ENCODE measurements around the gene LYZ. TPM values are rescaled to one million over a fixed set of nuclear protein-coding genes. Genes with fewer than 3 reads are reported as not detected.

The LYZ gene
- polyA plus RNA-seq, 3 donors, result 10,434 to 46,644 (median 13,865) TPM

GRCh38 chr12:69388371-69388770, 40.2 kb downstream of the LYZ start:
- no peak overlapping the region for H3K4me3 Mint-ChIP-seq
- Histone ChIP-seq H3K79me2 (ENCODE audit: insufficient read depth, low read length) (no peaks in the 10 kb centered on the region), H3K4me1 (ENCODE audit: control insufficient read depth in 1 of 2, insufficient read depth in 2 of 2, low read length in 2 of 2) (no peaks in the 10 kb centered on the region), H3K4me3 (replicated peaks in 1 of 3; ENCODE audit: low read depth in 2 of 3, low read length in 3 of 3) (no peak overlapping the region), H2AFZ (ENCODE audit: insufficient read depth, low read depth, low read length, poor library complexity, severe bottlenecking) (no peak overlapping the region), H3K9ac (ENCODE audit: insufficient read depth, low read length, poor library complexity, severe bottlenecking) (no peak overlapping the region), H3K27me3 (ENCODE audit: control insufficient read depth in 2 of 2, insufficient read depth in 2 of 2, low read length in 2 of 2) (no peaks in the 10 kb centered on the region), H3K9me3 (replicated peaks in 1 of 2; ENCODE audit: control insufficient read depth in 1 of 2, insufficient read depth in 1 of 2, low read length in 2 of 2) (no peaks in the 10 kb centered on the region), H3K4me2 (replicated peaks; ENCODE audit: extremely low read depth, low read length, poor library complexity, severe bottlenecking) (no peak overlapping the region), H3K27ac (ENCODE audit: low read depth in 1 of 2, low read length in 2 of 2) (peak overlapping the region in 1 of 2 donors; percentile 8), H3K36me3 (replicated peaks in 1 of 2; ENCODE audit: control insufficient read depth in 1 of 2, insufficient read depth in 2 of 2, low read length in 2 of 2) (peaks cover 33 to 53% of the 10 kb centered on the region in 2 donors), H4K20me1 (ENCODE audit: insufficient read depth, low read length) (no peaks in the 10 kb centered on the region)
- H3K27me3 Mint-ChIP-seq (ENCODE audit: low read depth in 3 of 3), result no peaks in the 10 kb centered on the region
- no peaks in the 10 kb centered on the region for H3K9me3 Mint-ChIP-seq
- TF ChIP-seq CTCF (IDR thresholded peaks at IDR 0.05), result peak; percentile 50
- peak in 2 of 3 donors; percentile 4 to 10 for DNase-seq
- H3K36me3 Mint-ChIP-seq, result peaks cover 36 to 51% of the 10 kb centered on the region in 2 donors
- intact Hi-C loops (cut with micrococcal nuclease), result no loop called here
- H3K27ac Mint-ChIP-seq, result no peak overlapping the region
- peaks cover 2% of the 10 kb centered on the region for H3K4me1 Mint-ChIP-seq
- WGBS (ENCODE audit: insufficient coverage), result no CpG with 5 or more reads among the region's 1 CpG

GRCh38 chr12:69389831-69390230, 41.6 kb downstream of the LYZ start:
- no CpG with 5 or more reads among the region's 1 CpG for WGBS (ENCODE audit: insufficient coverage)
- no peaks in the 10 kb centered on the region for H3K9me3 ChIP-seq (replicated peaks in 1 of 2; ENCODE audit: control insufficient read depth in 1 of 2, insufficient read depth in 1 of 2, low read length in 2 of 2)

More at GRCh38 chr12:69389831-69390230, 41.6 kb downstream of the LYZ start:
- H3K4me2 ChIP-seq (replicated peaks; ENCODE audit: extremely low read depth, low read length, poor library complexity, severe bottlenecking), result no peak overlapping the region
- H3K4me3 Mint-ChIP-seq, result no peak overlapping the region
- H3K79me2 ChIP-seq (ENCODE audit: insufficient read depth, low read length), result no peaks in the 10 kb centered on the region
- H3K27me3 ChIP-seq (ENCODE audit: control insufficient read depth in 2 of 2, insufficient read depth in 2 of 2, low read length in 2 of 2), result no peaks in the 10 kb centered on the region
- no peaks in the 10 kb centered on the region for H4K20me1 ChIP-seq (ENCODE audit: insufficient read depth, low read length)
- intact Hi-C loops (cut with micrococcal nuclease), result no loop called here
- no peak overlapping the region for H3K27ac ChIP-seq (ENCODE audit: low read depth in 1 of 2, low read length in 2 of 2)
- H3K36me3 Mint-ChIP-seq, result peaks cover 40 to 50% of the 10 kb centered on the region in 2 donors
- H3K9ac ChIP-seq (ENCODE audit: insufficient read depth, low read length, poor library complexity, severe bottlenecking), result no peak overlapping the region
- H3K4me1 Mint-ChIP-seq, result peaks cover 2% of the 10 kb centered on the region
- no peaks in the 10 kb centered on the region for H3K4me1 ChIP-seq (ENCODE audit: control insufficient read depth in 1 of 2, insufficient read depth in 2 of 2, low read length in 2 of 2)
- H3K27me3 Mint-ChIP-seq (ENCODE audit: low read depth in 3 of 3), result no peaks in the 10 kb centered on the region
- no peak overlapping the region for H3K27ac Mint-ChIP-seq
- DNase-seq, result no peak
- no peak overlapping the region for H3K4me3 ChIP-seq (replicated peaks in 1 of 3; ENCODE audit: low read depth in 2 of 3, low read length in 3 of 3)
- no peak for TF ChIP-seq CTCF (IDR thresholded peaks at IDR 0.05)
- peaks cover 0 to 2% (median 0%) of the 10 kb centered on the region in 7 donors for H3K9me3 Mint-ChIP-seq
- no peak overlapping the region for H2AFZ ChIP-seq (ENCODE audit: insufficient read depth, low read depth, low read length, poor library complexity, severe bottlenecking)
- H3K36me3 ChIP-seq (replicated peaks in 1 of 2; ENCODE audit: control insufficient read depth in 1 of 2, insufficient read depth in 2 of 2, low read length in 2 of 2), result peaks cover 32 to 47% of the 10 kb centered on the region in 2 donors

Measured in CD14-positive monocyte (primary cell).